ENCODE measurements around the gene TTC39B. TPM values are rescaled to one million over a fixed set of nuclear protein-coding genes. Genes with fewer than 3 reads are reported as not detected.

TTC39B gene
- total and polyA plus RNA-seq, 4 donors = 1.8 to 11.7 (median 2.8) TPM

DNA sequence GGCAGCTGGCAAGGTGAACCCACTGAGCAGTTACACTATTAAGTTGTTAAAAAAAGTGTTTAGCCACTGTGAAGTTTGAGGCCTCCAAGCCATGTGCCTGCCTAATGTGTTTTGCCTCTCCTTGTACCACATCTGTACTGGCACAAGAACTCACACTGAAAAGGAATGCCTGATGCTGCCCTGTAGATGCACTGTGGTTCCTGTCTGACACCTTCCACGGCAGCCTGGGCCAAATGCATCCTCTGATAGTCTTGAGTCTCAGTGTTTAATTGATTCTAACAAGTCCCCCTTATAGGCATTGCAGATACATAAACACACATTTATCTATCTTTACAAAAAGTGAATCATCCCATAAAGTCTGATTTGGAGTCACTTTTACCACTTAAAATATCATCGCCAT is 169.9 kb downstream of the TTC39B start:
- Histone ChIP-seq H3K9me3 (ENCODE audit: control insufficient read depth in 4 of 4, low read length in 3 of 4) (no peaks in the 10 kb centered on the region), H3K9ac (ENCODE audit: low read depth in 1 of 2, low read length in 2 of 2) (no peak overlapping the region), H3K4me3 (ENCODE audit: low read depth in 1 of 3, low read length in 3 of 3) (no peak overlapping the region), H3K4me1 (ENCODE audit: control insufficient read depth in 4 of 4, insufficient read depth in 4 of 4, low read length in 3 of 4) (peaks cover 0 to 3% (median 1%) of the 10 kb centered on the region in 4 donors), H3K36me3 (ENCODE audit: control insufficient read depth in 4 of 4, insufficient read depth in 3 of 4, low read depth in 1 of 4, low read length in 3 of 4) (no peaks in the 10 kb centered on the region), H3K27ac (ENCODE audit: low read depth in 1 of 2, low read length in 2 of 2) (no peak overlapping the region), H3K27me3 (ENCODE audit: control insufficient read depth in 4 of 4, insufficient read depth in 4 of 4, low read length in 3 of 4) (peaks cover 0 to 3% (median 0%) of the 10 kb centered on the region in 4 donors)
- no peak for DNase-seq (ENCODE audit: low spot score)
- TF ChIP-seq ZBTB33 (IDR thresholded peaks at IDR 0.05) = no peak
- TF ChIP-seq YY1 (IDR thresholded peaks at IDR 0.05) = no peak
- TF ChIP-seq CTCF (IDR thresholded peaks at IDR 0.05; ENCODE audit: low read depth, low read length, missing input control) = no peak
- TF ChIP-seq, protein P1, sequence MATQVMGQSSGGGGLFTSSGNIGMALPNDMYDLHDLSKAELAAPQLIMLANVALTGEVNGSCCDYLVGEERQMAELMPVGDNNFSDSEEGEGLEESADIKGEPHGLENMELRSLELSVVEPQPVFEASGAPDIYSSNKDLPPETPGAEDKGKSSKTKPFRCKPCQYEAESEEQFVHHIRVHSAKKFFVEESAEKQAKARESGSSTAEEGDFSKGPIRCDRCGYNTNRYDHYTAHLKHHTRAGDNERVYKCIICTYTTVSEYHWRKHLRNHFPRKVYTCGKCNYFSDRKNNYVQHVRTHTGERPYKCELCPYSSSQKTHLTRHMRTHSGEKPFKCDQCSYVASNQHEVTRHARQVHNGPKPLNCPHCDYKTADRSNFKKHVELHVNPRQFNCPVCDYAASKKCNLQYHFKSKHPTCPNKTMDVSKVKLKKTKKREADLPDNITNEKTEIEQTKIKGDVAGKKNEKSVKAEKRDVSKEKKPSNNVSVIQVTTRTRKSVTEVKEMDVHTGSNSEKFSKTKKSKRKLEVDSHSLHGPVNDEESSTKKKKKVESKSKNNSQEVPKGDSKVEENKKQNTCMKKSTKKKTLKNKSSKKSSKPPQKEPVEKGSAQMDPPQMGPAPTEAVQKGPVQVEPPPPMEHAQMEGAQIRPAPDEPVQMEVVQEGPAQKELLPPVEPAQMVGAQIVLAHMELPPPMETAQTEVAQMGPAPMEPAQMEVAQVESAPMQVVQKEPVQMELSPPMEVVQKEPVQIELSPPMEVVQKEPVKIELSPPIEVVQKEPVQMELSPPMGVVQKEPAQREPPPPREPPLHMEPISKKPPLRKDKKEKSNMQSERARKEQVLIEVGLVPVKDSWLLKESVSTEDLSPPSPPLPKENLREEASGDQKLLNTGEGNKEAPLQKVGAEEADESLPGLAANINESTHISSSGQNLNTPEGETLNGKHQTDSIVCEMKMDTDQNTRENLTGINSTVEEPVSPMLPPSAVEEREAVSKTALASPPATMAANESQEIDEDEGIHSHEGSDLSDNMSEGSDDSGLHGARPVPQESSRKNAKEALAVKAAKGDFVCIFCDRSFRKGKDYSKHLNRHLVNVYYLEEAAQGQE (IDR thresholded peaks at IDR 0.05) = no peak
- TF ChIP-seq TAF1 (conservative IDR thresholded peaks at IDR 0.05) = no peak
- TF ChIP-seq HNF4G (IDR thresholded peaks at IDR 0.05) = no peak
- no peak for TF ChIP-seq MAX (IDR thresholded peaks at IDR 0.05)
- TF ChIP-seq SP1 (IDR thresholded peaks at IDR 0.05) = no peak
- TF ChIP-seq HNF4A (conservative IDR thresholded peaks at IDR 0.05) = no peak
- TF ChIP-seq GABPA (IDR thresholded peaks at IDR 0.05 in 1 of 2, conservative IDR thresholded peaks at IDR 0.05 in 1 of 2) = no peak
- no peak for TF ChIP-seq RXRA (IDR thresholded peaks at IDR 0.05)
- TF ChIP-seq NR2F2 (IDR thresholded peaks at IDR 0.05) = no peak
- no peak for TF ChIP-seq RAD21 (IDR thresholded peaks at IDR 0.05)
- TF ChIP-seq JUND (IDR thresholded peaks at IDR 0.05) = no peak
- TF ChIP-seq EGR1 (IDR thresholded peaks at IDR 0.05; ENCODE audit: low read depth in 2 of 2) = no peak
- no peak for TF ChIP-seq FOXA1 (IDR thresholded peaks at IDR 0.05)
- 77% methylated on average over 2 of the region's 2 CpGs for WGBS

DNA sequence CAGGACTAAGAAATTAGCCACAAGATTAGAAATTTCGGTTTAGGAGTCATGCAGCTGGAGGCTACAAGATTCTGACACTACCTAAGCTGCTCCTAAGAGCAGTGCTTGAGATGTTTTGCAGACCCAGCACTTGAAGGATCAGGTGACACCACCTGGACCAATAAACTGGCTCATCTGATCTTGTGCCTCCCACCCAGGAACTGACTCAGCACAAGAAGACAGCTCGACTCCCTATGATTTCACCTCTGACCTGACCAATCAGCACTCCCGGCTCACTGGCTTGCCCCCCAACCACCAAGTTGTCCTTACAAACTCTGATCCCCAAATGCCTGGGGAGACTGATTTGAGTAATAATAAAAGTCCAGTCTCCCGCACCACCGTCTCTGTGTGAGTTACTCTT is 170.4 kb downstream of the TTC39B start:
- Histone ChIP-seq H3K36me3 (ENCODE audit: control insufficient read depth in 4 of 4, insufficient read depth in 3 of 4, low read depth in 1 of 4, low read length in 3 of 4) (no peaks in the 10 kb centered on the region), H3K9ac (ENCODE audit: low read depth in 1 of 2, low read length in 2 of 2) (no peak overlapping the region), H3K27ac (ENCODE audit: low read depth in 1 of 2, low read length in 2 of 2) (no peak overlapping the region), H3K9me3 (ENCODE audit: control insufficient read depth in 4 of 4, low read length in 3 of 4) (no peaks in the 10 kb centered on the region), H3K27me3 (ENCODE audit: control insufficient read depth in 4 of 4, insufficient read depth in 4 of 4, low read length in 3 of 4) (no peaks in the 10 kb centered on the region), H3K4me1 (ENCODE audit: control insufficient read depth in 4 of 4, insufficient read depth in 4 of 4, low read length in 3 of 4) (peaks cover 0 to 3% (median 1%) of the 10 kb centered on the region in 4 donors), H3K4me3 (ENCODE audit: low read depth in 1 of 3, low read length in 3 of 3) (no peak overlapping the region)
- no peak for TF ChIP-seq ZBTB33 (IDR thresholded peaks at IDR 0.05)
- TF ChIP-seq FOXA1 (IDR thresholded peaks at IDR 0.05) = no peak
- no peak for TF ChIP-seq GABPA (IDR thresholded peaks at IDR 0.05 in 1 of 2, conservative IDR thresholded peaks at IDR 0.05 in 1 of 2)
- TF ChIP-seq FOXA2 (IDR thresholded peaks at IDR 0.05) = no peak
- no peak for TF ChIP-seq EGR1 (IDR thresholded peaks at IDR 0.05; ENCODE audit: low read depth in 2 of 2)
- no peak for TF ChIP-seq SP1 (IDR thresholded peaks at IDR 0.05)
- no peak for TF ChIP-seq MAX (IDR thresholded peaks at IDR 0.05)
- TF ChIP-seq HNF4G (IDR thresholded peaks at IDR 0.05) = no peak
- TF ChIP-seq RAD21 (IDR thresholded peaks at IDR 0.05) = no peak
- no peak for TF ChIP-seq JUND (IDR thresholded peaks at IDR 0.05)
- TF ChIP-seq YY1 (IDR thresholded peaks at IDR 0.05) = no peak
- no peak for TF ChIP-seq CTCF (IDR thresholded peaks at IDR 0.05; ENCODE audit: low read depth, low read length, missing input control)
- no peak for DNase-seq (ENCODE audit: low spot score)
- WGBS = 83% methylated on average over 5 of the region's 5 CpGs
